Raji (cell line): ENCODE measurements around the gene PBX1.

Experiments
- POLR2A ChIP-seq: IDR thresholded peaks from 2 replicates; pipeline ENCODE4 v1.6.1; 2011; ENCODE audit warnings: low read depth, low read length, control low read depth; ENCODE audit not compliant: insufficient read depth

The PBX1 gene

GRCh38 chr1:164678136-164678700, 119.2 kb downstream of the PBX1 start:
- TF ChIP-seq POLR2A = no peak

DNA sequence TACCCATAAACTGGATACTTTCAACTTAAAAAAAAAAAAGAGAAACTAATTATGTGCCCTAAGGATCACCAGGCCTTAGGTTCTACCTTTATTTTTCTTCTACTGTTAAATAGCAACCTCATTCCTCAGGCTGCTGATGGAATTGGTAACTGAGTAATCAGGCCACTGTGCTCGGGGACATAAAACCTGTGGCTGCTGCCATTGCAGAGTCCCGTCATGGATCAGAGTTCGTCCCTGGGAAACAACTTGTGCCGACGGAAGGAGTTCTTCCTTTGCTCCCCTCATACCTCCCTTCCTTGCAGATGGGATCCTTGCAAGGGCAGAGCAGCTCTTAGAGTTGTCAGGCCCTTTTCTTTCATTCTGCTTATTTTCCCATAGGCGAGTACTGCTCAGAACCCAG, 123.6 kb downstream of the PBX1 start:
- no peak for TF ChIP-seq POLR2A

DNA sequence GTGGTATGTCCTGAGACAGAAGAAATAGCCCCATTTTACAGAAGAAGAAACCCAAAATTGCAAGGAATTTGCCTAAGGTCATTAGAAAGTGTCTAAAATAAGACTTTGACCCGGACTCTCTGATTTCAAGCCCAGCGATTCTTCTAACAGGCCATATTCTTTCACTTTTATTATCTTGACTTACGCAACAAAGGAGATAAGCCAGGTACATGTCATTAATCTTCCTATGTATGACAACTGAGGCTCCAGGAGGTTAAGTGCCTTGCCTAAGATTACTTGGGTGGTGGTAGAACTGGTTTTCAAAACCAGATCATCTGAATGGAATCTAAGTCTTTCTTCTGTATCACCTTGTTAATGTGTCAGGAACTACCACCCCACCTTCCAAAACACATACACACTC, 124.3 kb downstream of the PBX1 start:
- TF ChIP-seq POLR2A = no peak

DNA sequence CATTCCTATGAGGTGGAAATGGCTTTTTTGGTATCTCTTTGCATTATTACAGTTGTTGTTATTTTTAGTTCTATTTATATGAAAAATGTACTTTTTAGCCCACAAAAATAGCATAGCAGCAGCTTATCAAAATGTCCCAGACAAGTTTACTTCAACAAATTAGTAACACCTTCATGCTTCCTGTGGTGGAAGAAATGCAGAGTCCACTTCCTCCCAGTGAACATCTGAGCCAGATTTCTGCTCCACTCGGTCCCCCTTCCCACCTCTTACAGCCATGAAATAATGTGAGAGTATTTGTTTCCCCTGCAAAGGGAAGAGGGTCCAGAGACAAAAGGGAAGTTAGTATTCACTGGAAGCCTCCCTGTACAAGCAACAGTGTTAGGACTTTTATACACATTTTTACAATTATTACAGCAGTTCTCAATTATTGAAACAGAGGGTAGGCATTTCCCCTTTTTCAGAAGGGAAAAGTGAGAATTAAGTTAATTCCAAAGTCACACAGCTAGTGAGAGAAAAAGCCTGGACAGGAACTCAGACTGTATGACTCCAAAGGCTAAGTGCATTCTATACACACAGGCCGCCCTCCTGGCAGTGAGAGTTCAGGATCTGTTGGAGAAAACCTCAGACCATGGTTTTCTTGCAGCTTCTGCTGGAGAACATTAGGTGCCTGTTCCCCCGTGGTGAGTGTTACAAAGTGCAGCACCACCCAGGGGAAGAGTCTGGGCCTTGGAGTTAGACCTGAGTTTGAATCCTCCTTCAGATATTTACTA, 126.5 kb downstream of the PBX1 start:
- TF ChIP-seq POLR2A = no peak

- no peak for TF ChIP-seq POLR2A
These were observed 128.8 kb downstream of the PBX1 start for GRCh38 chr1:164687777-164688176.

DNA sequence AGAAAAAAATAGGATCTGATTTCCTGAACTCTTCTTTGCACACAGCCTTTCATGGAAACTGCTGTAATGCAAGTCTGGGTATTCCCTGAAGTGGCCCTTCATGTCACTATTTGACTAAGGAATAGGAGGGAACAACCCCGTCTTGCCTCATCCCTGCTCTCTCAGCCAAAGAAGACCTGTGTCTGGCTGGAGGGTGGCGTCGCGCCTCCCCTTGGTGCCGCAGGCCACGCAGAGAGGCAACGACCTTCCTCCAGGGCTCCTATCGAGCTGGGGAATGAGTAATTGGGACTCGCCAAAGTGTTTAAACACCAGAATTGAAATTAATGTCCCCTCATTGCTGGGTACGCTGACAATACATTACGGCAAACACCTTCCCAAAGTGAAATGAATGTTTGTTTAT, 129.8 kb downstream of the PBX1 start:
- TF ChIP-seq POLR2A = no peak

- TF ChIP-seq POLR2A = no peak
These were observed 130.9 kb downstream of the PBX1 start for GRCh38 chr1:164689672-164690511.

DNA sequence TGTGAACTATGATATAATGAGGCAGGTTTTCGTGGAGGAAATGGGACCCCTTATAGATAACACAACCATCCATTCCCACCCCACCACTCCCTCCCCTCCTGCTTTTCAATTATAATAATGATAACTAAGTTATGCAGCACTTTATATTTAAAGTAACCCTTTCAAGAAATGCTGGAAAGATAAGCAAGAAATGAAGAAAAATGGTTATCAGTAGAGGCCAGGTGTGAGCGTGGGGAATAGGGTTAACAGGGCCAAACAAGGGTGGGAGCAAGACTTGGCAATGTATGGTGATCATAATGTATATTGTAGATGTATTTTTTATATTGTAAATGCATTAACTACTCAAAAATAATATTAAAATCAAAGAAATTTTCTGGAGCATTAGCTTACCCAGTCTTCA, 133.4 kb downstream of the PBX1 start:
- TF ChIP-seq POLR2A = no peak

GRCh38 chr1:164693564-164694359, 134.8 kb downstream of the PBX1 start:
- TF ChIP-seq POLR2A = no peak

GRCh38 chr1:164694505-164694904, 135.5 kb downstream of the PBX1 start:
- no peak for TF ChIP-seq POLR2A

DNA sequence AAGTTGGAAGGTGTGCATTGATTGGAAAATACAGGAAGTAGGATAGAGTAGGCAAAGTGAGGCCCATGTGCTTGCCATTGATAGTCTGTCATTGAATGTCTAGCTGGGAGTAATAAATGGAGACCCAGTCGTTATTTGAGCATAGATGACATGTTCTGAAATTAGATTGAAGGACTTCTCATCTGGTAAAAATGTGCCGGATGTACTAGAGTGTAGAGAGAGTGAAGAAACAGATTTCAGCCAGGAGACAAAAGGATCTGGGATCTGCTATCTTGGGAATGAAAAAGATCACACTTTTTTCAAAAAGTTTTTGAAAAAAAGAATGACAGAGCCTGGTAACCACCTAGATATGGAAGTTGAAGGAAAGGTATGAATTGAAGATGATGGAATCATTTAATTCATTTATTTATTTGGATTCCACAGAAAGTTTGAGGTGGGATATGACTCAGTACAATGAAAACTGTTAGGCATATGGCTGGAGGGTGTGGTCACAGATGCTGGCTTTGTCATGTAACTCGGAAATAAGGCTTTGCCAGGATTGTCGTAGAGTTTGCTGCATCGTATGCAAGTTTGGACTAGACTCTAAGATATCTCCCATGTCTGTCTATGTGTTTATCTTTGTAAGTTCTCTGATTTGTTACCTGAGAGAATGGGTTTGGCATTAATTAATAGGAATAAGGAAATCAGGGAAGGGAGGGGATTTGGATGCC, 137.1 kb downstream of the PBX1 start:
- TF ChIP-seq POLR2A = no peak

- TF ChIP-seq POLR2A = no peak
These were observed 141.0 kb downstream of the PBX1 start for GRCh38 chr1:164699815-164700491.

GRCh38 chr1:164700683-164701082, 141.7 kb downstream of the PBX1 start:
- no peak for TF ChIP-seq POLR2A

GRCh38 chr1:164701189-164701761, 142.3 kb downstream of the PBX1 start:
- no peak for TF ChIP-seq POLR2A
